ENCODE results near the gene ITPR1. TPM values are rescaled to one million over a fixed set of nuclear protein-coding genes. Genes with fewer than 3 reads are reported as not detected.

The ITPR1 gene
- total RNA-seq, 4 donors from 2014 or later, result 58.8 to 67.2 (median 63.1) TPM

GRCh38 chr3:4604693-4605092 is 111.5 kb downstream of the ITPR1 start:
- TF ChIP-seq CTCF (IDR thresholded peaks at IDR 0.05; ENCODE audit: low read depth), result no peak

- no peak for TF ChIP-seq CTCF (IDR thresholded peaks at IDR 0.05; ENCODE audit: low read depth)
Observed at GRCh38 chr3:4606911-4607310, 113.8 kb downstream of the ITPR1 start.

GRCh38 chr3:4613366-4613765 is 120.2 kb downstream of the ITPR1 start:
- TF ChIP-seq CTCF (IDR thresholded peaks at IDR 0.05; ENCODE audit: low read depth), result no peak

- TF ChIP-seq CTCF (IDR thresholded peaks at IDR 0.05; ENCODE audit: low read depth), result no peak
Observed at GRCh38 chr3:4614070-4614469, 120.9 kb downstream of the ITPR1 start.

GRCh38 chr3:4614927-4615326 is 121.8 kb downstream of the ITPR1 start:
- TF ChIP-seq CTCF (IDR thresholded peaks at IDR 0.05; ENCODE audit: low read depth), result no peak

- TF ChIP-seq CTCF (IDR thresholded peaks at IDR 0.05; ENCODE audit: low read depth), result no peak
Observed at GRCh38 chr3:4615750-4616149, 122.6 kb downstream of the ITPR1 start.

GRCh38 chr3:4623421-4623999 is 130.4 kb downstream of the ITPR1 start:
- TF ChIP-seq CTCF (IDR thresholded peaks at IDR 0.05; ENCODE audit: low read depth), result no peak

Measured in subcutaneous adipose tissue (tissue), 4 donors.